A673 (cell line): ENCODE data around the gene ICAM5. TPM values are rescaled to one million over a fixed set of nuclear protein-coding genes. Genes with fewer than 3 reads are reported as not detected.
A peak's percentile ranks its signal among the peaks of the same experiment; 100 is the strongest.

Experiments
- BruUV-seq: library from RNA; stranded (reverse); fragments of 400-500 nt; replicated peaks from 2 replicates; lab custom pipeline; 2021; lab: Mats Ljungman, UMichigan
- CTCF ChIA-PET: fragments of 300-600 bp; sonication (Branson Sonifier 250); formaldehyde crosslinking; loops from one replicate; lab custom pipeline; 2022; ENCODE audit warnings: antibody characterized with exemption; lab: Charles Lee
- POLR2A ChIA-PET: fragments of 300-600 bp; sonication (Branson Sonifier 250); formaldehyde crosslinking; loops from one replicate; lab custom pipeline; 2022; ENCODE audit warnings: antibody characterized with exemption; ENCODE audit not compliant: low non-redundant PET; lab: Charles Lee
- DNase-seq: peaks from one replicate; pipeline ENCODE4 v3.0.0-alpha.2; 2015; ENCODE audit warnings: low spot score
- H3K27ac ChIP-seq: fragments of 200-600 bp; sonication (generic); 2 replicates; pipeline ENCODE4 v1.5.1; 2016; ENCODE audit warnings: mixed run types, low read depth, mild to moderate bottlenecking, mixed read lengths, antibody characterized with exemption, low read length; ENCODE audit not compliant: poor library complexity, severe bottlenecking
- H3K27me3 ChIP-seq: fragments of 200-600 bp; sonication (generic); replicated peaks from 2 replicates; pipeline ENCODE4 v1.6.1; 2017; ENCODE audit warnings: mixed run types, low read depth, mild to moderate bottlenecking, mixed read lengths, antibody characterized with exemption, low read length; ENCODE audit not compliant: insufficient read depth, poor library complexity
- H3K36me3 ChIP-seq: fragments of 200-600 bp; sonication (generic); 2 replicates; pipeline ENCODE4 v1.6.1; 2016; ENCODE audit warnings: mixed run types, mild to moderate bottlenecking, mixed read lengths, antibody characterized with exemption, low read length; ENCODE audit not compliant: insufficient read depth, poor library complexity, severe bottlenecking
- H3K4me1 ChIP-seq: fragments of 200-600 bp; sonication (generic); 2 replicates; pipeline ENCODE4 v1.6.1; 2017; ENCODE audit warnings: mixed run types, mild to moderate bottlenecking, mixed read lengths, antibody characterized with exemption, low read length; ENCODE audit not compliant: insufficient read depth, poor library complexity, severe bottlenecking
- H3K4me3 ChIP-seq: fragments of 200-600 bp; sonication (generic); 2 replicates; pipeline ENCODE4 v1.5.1; 2016; ENCODE audit warnings: low read depth, mixed run types, mild to moderate bottlenecking, mixed read lengths, low read length; ENCODE audit not compliant: poor library complexity, severe bottlenecking
- H3K9me3 ChIP-seq: fragments of 200-600 bp; sonication (generic); 2 replicates; pipeline ENCODE4 v1.6.1; 2016; ENCODE audit warnings: mixed run types, low read depth, mild to moderate bottlenecking, mixed read lengths, antibody characterized with exemption, low read length; ENCODE audit not compliant: poor library complexity, severe bottlenecking
- CTCF ChIP-seq: fragments of 300-800, 200-600 bp; sonication (generic); conservative IDR thresholded peaks from 2 replicates; pipeline ENCODE4 v1.5.1; 2017; ENCODE audit warnings: low read depth, mild to moderate bottlenecking, antibody characterized with exemption, low read length, moderate library complexity, mixed read lengths
- EZH2 ChIP-seq: fragments of 200-600 bp; sonication (generic); IDR thresholded peaks from 2 replicates; pipeline ENCODE4 v1.6.1; 2017; ENCODE audit warnings: borderline replicate concordance, low read depth, mild to moderate bottlenecking, mixed read lengths, antibody characterized with exemption, low read length; ENCODE audit not compliant: poor library complexity, severe bottlenecking
- intact Hi-C: fragments of 100-400 bp; cut with micrococcal nuclease; formaldehyde crosslinking; loops from one replicate; pipeline ENCODE4 v1.10.0; 2022; ENCODE audit not compliant: unreplicated experiment
- total RNA-seq: library from RNA; stranded (reverse); gene quantifications from 2 replicates; pipeline ENCODE4 v1.2.3, GENCODE V29; 2021

The ICAM5 gene
- total RNA-seq, 1 experiment from 2014 or later, result 4.6 TPM

GRCh38 chr19:10306327-10306726, 16.6 kb downstream of the ICAM5 start:
- BruUV-seq, result no TSS peak
- CTCF ChIA-PET, result no interaction called here

GRCh38 chr19:10309423-10309822, 19.7 kb downstream of the ICAM5 start, which contains the start of gene ZGLP1:
Gene ZGLP1, minus strand, starts transcription at chr19:10309815.
- CTCF ChIA-PET, result no interaction called here

More at GRCh38 chr19:10306327-10306726, 16.6 kb downstream of the ICAM5 start:
- POLR2A ChIA-PET, result interaction anchor here (0.6 kb wide), 1 partner anchor 17 kb away, joined by 3 read pairs; no protein-coding TSS in a partner anchor
- Histone ChIP-seq H3K27ac (no peak overlapping the region), H3K4me3 (no peak overlapping the region), H3K9me3 (no peaks in the 10 kb centered on the region), H3K4me1 (peaks cover 6% of the 10 kb centered on the region), H3K27me3 (no peaks in the 10 kb centered on the region), H3K36me3 (no peaks in the 10 kb centered on the region)
- TF ChIP-seq EZH2 (no peak), CTCF (no peak)
- intact Hi-C loops, result no loop called here
- DNase-seq, result no peak

GRCh38 chr19:10315335-10316214, 25.8 kb downstream of the ICAM5 start, which contains the start of gene FDX2:
Gene FDX2, minus strand, starts transcription at chr19:10316015. Its CDS starts 19 bp downstream, at chr19:10315996.
- POLR2A ChIA-PET, result interaction anchor here (0.8 kb wide), 1 partner anchor 27 kb away, joined by 3 read pairs; no protein-coding TSS in a partner anchor
- TF ChIP-seq CTCF, result no peak
- no peak for TF ChIP-seq EZH2
- CTCF ChIA-PET, result interaction anchor here (0.7 kb wide), 1 partner anchor 56 kb away, joined by 4 read pairs; no protein-coding TSS in a partner anchor
- H3K4me1 ChIP-seq, result peaks cover 5% of the 10 kb centered on the region
- peak; percentile 90 for DNase-seq
- H3K27me3 ChIP-seq, result no peaks in the 10 kb centered on the region
- H3K4me3 ChIP-seq, result peak within 1 kb of the TSS; percentile 75
- peaks cover 37% of the 10 kb centered on the region for H3K36me3 ChIP-seq
- intact Hi-C loops, result no loop called here
- no peaks in the 10 kb centered on the region for H3K9me3 ChIP-seq
- no TSS peak for BruUV-seq
- H3K27ac ChIP-seq, result peak within 1 kb of the TSS; percentile 68

More at GRCh38 chr19:10309423-10309822, 19.7 kb downstream of the ICAM5 start, which contains the start of gene ZGLP1:
- intact Hi-C loops, result no loop called here
- POLR2A ChIA-PET, result no interaction called here
- Histone ChIP-seq H3K36me3 (no peaks in the 10 kb centered on the region), H3K9me3 (no peaks in the 10 kb centered on the region), H3K27ac (no peak within 1 kb of the TSS), H3K4me3 (no peak within 1 kb of the TSS), H3K27me3 (no peaks in the 10 kb centered on the region), H3K4me1 (peaks cover 6% of the 10 kb centered on the region)
- no TSS peak for BruUV-seq
- no peak for DNase-seq
- no peak for TF ChIP-seq EZH2
- no peak for TF ChIP-seq CTCF
